GM19239 (cell line): ENCODE measurements around the gene HPCAL1.

ENCODE experiments used
- DNase-seq: peaks from one replicate; pipeline ENCODE4 v3.0.0; 2011; ENCODE audit warnings: low spot score; ENCODE audit not compliant: insufficient read length
- FAIRE-seq: peaks from 2 replicates; lab custom pipeline; 2011; peaks lifted over from hg19 to GRCh38; lab: Jason Lieb, UNC

Gene HPCAL1

GRCh38 chr2:10412380-10412779 is 109.7 kb downstream of the HPCAL1 start:
- DNase-seq, result peak; percentile 60
- peak; percentile 90 for FAIRE-seq

GRCh38 chr2:10413503-10413902 is 110.8 kb downstream of the HPCAL1 start:
- DNase-seq (no peak), FAIRE-seq (no peak)

- FAIRE-seq (no peak), DNase-seq (no peak)
Measured at GRCh38 chr2:10413991-10414451, 111.3 kb downstream of the HPCAL1 start.

GRCh38 chr2:10414591-10414990 is 111.9 kb downstream of the HPCAL1 start:
- no peak for DNase-seq
- no peak for FAIRE-seq

- no peak for DNase-seq
- FAIRE-seq, result no peak
Measured at GRCh38 chr2:10415048-10415447, 112.3 kb downstream of the HPCAL1 start.

- DNase-seq (no peak), FAIRE-seq (no peak)
Measured at GRCh38 chr2:10415640-10416039, 112.9 kb downstream of the HPCAL1 start.

GRCh38 chr2:10417551-10418335 is 115.0 kb downstream of the HPCAL1 start:
- FAIRE-seq, result no peak
- no peak for DNase-seq

GRCh38 chr2:10419553-10420257 is 117.0 kb downstream of the HPCAL1 start:
- DNase-seq, result no peak
- no peak for FAIRE-seq

GRCh38 chr2:10422251-10422650 is 119.5 kb downstream of the HPCAL1 start:
- FAIRE-seq (no peak), DNase-seq (no peak)

- no peak for DNase-seq
- no peak for FAIRE-seq
Measured at GRCh38 chr2:10422732-10423399, 120.2 kb downstream of the HPCAL1 start.

GRCh38 chr2:10423400-10423774 is 120.7 kb downstream of the HPCAL1 start:
- no peak for FAIRE-seq

GRCh38 chr2:10424051-10424450 is 121.3 kb downstream of the HPCAL1 start:
- FAIRE-seq (no peak), DNase-seq (no peak)

More at GRCh38 chr2:10423400-10423774, 120.7 kb downstream of the HPCAL1 start:
- DNase-seq, result no peak

GRCh38 chr2:10424916-10425505 is 122.3 kb downstream of the HPCAL1 start:
- DNase-seq, result no peak
- FAIRE-seq, result no peak

- DNase-seq (no peak), FAIRE-seq (no peak)
Measured at GRCh38 chr2:10425699-10426098, 123.0 kb downstream of the HPCAL1 start.

GRCh38 chr2:10426726-10427617 is 124.3 kb downstream of the HPCAL1 start:
- FAIRE-seq (no peak), DNase-seq (no peak)

GRCh38 chr2:10427618-10427949 is 124.9 kb downstream of the HPCAL1 start:
- FAIRE-seq (no peak), DNase-seq (no peak)

- no peak for FAIRE-seq
- DNase-seq, result no peak
Measured at GRCh38 chr2:10428355-10428754, 125.7 kb downstream of the HPCAL1 start.

- DNase-seq, result no peak
- FAIRE-seq, result no peak
Measured at GRCh38 chr2:10428924-10429323, 126.2 kb downstream of the HPCAL1 start.

GRCh38 chr2:10430886-10431622 is 128.3 kb downstream of the HPCAL1 start:
- DNase-seq (no peak), FAIRE-seq (no peak)
